ENCODE data around the gene OIP5.

OIP5 gene

DNA sequence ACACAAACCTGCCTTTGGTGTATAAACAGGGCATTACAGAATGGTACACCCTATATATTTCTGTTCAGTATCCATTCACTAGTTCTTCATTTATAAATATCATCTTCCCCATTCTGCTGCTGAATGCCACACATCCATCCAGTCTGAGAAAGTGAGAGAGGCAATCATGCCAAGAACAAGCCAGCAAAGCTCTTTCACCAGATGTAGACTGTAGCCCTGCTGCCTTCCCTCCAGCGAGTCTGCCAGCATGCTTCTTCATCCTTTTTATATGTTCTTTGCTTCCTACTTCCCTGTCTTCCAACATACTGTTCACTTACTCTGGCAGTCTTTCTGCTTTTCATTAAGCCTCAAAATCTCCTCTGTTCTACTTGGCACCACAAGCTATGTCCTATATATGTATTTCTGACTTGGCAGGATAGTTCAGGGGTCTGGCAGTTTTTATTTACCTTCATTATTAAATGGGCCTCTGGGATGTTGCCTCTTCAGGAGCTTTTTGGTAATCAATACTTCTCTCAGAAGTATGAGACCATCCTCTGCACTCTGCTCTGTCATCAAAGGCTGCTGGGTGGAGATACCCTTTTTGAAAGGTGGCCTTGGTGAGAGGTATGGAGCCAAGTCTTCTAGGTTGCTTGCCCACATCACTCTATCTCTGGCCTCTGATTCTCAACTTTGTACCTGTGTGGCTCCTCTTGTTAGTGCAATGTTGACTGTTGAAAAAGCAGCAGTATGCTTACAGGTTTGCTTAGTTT, 52.7 kb downstream of the OIP5 start:
- no peak overlapping the region for H3K4me3 ChIP-seq
- no peaks in the 10 kb centered on the region for H3K9me3 ChIP-seq
- H3K27me3 ChIP-seq, result no peaks in the 10 kb centered on the region
- peaks cover 0 to 5% (median 2%) of the 10 kb centered on the region in 4 donors for H3K4me1 ChIP-seq
- DNase-seq, result no peak
- H3K36me3 ChIP-seq, result peaks cover 0 to 40% (median 8%) of the 10 kb centered on the region in 3 donors
- H3K27ac ChIP-seq, result no peak overlapping the region
- TF ChIP-seq, protein P1, sequence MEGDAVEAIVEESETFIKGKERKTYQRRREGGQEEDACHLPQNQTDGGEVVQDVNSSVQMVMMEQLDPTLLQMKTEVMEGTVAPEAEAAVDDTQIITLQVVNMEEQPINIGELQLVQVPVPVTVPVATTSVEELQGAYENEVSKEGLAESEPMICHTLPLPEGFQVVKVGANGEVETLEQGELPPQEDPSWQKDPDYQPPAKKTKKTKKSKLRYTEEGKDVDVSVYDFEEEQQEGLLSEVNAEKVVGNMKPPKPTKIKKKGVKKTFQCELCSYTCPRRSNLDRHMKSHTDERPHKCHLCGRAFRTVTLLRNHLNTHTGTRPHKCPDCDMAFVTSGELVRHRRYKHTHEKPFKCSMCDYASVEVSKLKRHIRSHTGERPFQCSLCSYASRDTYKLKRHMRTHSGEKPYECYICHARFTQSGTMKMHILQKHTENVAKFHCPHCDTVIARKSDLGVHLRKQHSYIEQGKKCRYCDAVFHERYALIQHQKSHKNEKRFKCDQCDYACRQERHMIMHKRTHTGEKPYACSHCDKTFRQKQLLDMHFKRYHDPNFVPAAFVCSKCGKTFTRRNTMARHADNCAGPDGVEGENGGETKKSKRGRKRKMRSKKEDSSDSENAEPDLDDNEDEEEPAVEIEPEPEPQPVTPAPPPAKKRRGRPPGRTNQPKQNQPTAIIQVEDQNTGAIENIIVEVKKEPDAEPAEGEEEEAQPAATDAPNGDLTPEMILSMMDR (IDR thresholded peaks at IDR 0.05), result no peak
- intact Hi-C loops (cut with DNase I; ENCODE audit: low total_unique reads), result no loop called here

DNA sequence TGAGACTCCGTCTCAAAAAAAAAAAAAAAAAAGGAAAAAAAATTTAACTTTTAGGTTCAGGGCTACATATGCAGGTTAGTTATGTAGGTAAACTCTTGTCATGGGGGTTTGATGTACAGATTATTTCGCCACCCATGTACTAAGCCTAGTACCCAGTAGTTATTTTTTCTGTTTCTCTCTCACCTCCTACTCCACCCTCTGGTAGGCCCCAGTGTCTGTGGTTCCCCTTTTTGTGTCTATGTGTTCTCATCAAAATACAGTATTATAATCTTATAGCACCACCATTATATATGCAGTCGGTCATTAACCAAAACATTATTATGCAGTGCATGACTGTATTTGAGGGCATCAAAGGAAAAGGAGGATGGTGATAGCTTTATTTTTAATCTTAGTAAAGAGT, 54.1 kb downstream of the OIP5 start:
- TF ChIP-seq, protein P1 (IDR thresholded peaks at IDR 0.05), result no peak
- Histone ChIP-seq H3K36me3 (peaks cover 8 to 53% (median 10%) of the 10 kb centered on the region in 3 donors), H3K9me3 (no peaks in the 10 kb centered on the region), H3K4me1 (peaks cover 0 to 4% (median 0%) of the 10 kb centered on the region in 4 donors), H3K4me3 (no peak overlapping the region), H3K27me3 (no peaks in the 10 kb centered on the region), H3K27ac (no peak overlapping the region)
- no peak for DNase-seq
- intact Hi-C loops (cut with DNase I; ENCODE audit: low total_unique reads), result no loop called here

DNA sequence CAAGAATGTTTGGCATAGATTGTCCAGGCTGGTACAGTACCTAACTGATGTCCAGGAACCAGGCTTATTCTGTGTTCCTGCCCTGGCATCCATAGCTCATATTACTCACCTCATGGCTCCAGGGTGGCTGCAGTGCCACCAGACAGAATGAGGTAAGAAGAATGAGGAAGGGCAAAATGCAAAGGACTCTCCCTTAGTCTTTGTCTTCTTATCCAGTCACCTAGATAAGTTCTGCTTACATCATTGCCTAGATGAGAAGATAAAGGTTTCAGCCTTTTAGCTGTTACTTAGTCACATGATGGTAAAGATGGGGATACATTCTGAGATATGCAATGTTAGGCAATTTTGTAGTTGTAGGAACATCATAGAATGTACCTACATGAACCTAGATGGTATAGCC, 55.6 kb downstream of the OIP5 start:
- H3K4me1 ChIP-seq, result no peaks in the 10 kb centered on the region
- intact Hi-C loops (cut with DNase I; ENCODE audit: low total_unique reads), result no loop called here
- no peak overlapping the region for H3K4me3 ChIP-seq
- peaks cover 8 to 68% (median 18%) of the 10 kb centered on the region in 3 donors for H3K36me3 ChIP-seq
- no peak for DNase-seq
- TF ChIP-seq, protein P1 (IDR thresholded peaks at IDR 0.05), result no peak
- H3K27me3 ChIP-seq, result no peaks in the 10 kb centered on the region
- no peaks in the 10 kb centered on the region for H3K9me3 ChIP-seq
- no peak overlapping the region for H3K27ac ChIP-seq

DNA sequence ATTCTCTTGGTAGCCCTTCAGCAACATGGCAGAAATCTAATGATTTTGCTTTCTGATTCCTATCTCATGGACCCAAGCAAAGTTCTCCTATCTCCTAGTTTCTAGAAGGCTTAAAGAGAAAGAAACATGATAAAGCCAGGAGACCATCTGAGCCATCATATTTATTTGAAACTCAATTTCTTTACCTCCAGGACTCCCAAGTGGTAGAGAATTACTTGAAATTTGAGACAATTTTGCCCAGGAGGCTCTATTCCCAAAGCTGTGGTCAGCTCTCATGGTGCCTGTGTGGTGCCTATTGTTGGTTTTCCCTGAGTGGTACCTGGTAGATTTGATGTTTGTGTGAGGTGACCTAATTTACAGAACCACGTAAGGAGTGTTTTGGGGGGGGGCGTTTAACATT, 62.5 kb downstream of the OIP5 start:
- H3K36me3 ChIP-seq, result peaks cover 18 to 77% (median 39%) of the 10 kb centered on the region in 3 donors
- H3K27me3 ChIP-seq, result no peaks in the 10 kb centered on the region
- H3K4me3 ChIP-seq, result no peak overlapping the region
- H3K9me3 ChIP-seq, result no peaks in the 10 kb centered on the region
- intact Hi-C loops (cut with DNase I; ENCODE audit: low total_unique reads), result no loop called here
- H3K27ac ChIP-seq, result no peak overlapping the region
- DNase-seq, result no peak
- TF ChIP-seq, protein P1 (IDR thresholded peaks at IDR 0.05), result no peak
- H3K4me1 ChIP-seq, result no peaks in the 10 kb centered on the region

DNA sequence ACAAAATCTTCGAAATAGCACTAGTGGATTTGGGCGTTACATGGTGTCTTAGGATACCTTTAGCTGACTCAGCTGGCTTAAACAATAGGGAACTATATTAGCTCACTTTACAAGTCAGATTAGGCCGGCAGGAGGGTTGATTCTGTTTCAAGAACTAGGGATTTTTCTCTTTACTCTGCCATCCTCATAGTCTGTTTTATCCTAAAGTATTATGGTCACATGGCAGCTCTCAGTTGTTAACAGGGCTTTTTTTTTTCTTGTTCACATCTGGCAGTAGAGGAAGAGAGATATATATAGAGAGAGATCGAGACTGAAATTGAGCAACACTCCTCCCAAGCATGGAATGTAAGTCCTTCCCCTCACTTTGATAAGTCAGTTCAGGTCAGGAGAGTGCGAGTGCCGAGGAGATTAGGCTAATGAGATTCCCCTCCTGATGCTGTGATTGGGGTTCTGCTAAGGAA, 68.5 kb downstream of the OIP5 start:
- Histone ChIP-seq H3K27ac (no peak overlapping the region), H3K27me3 (no peaks in the 10 kb centered on the region), H3K9me3 (no peaks in the 10 kb centered on the region), H3K4me3 (no peak overlapping the region), H3K36me3 (peaks cover 32 to 43% (median 33%) of the 10 kb centered on the region in 3 donors), H3K4me1 (no peaks in the 10 kb centered on the region)
- TF ChIP-seq, protein P1 (IDR thresholded peaks at IDR 0.05), result no peak
- no peak for DNase-seq
- intact Hi-C loops (cut with DNase I; ENCODE audit: low total_unique reads), result no loop called here

Data from tibial artery (tissue), 4 donors.